ENCODE results near the gene CDYL. TPM values are rescaled to one million over a fixed set of nuclear protein-coding genes. Genes with fewer than 3 reads are reported as not detected.

CDYL gene
- total and polyA plus RNA-seq, 2 of the 4 experiments (the other 2 are of a cell fraction): 14.2 to 92.1 TPM

- no peak overlapping the region for H2AK5ac ChIP-seq (ENCODE audit: low read depth, low read length)
- dilution Hi-C loops (cut with HindIII; ENCODE audit: low sequenced_read_pairs, unreplicated experiment): no loop called here
- no peak overlapping the region for H4K8ac ChIP-seq (ENCODE audit: low read depth in 2 of 2, low read length in 2 of 2)
- no peak overlapping the region for H3K9ac ChIP-seq (ENCODE audit: low read depth, low read length)
- H3K14ac ChIP-seq (replicated peaks; ENCODE audit: low read depth, low read length): no peak overlapping the region
- no peaks in the 10 kb centered on the region for H3K4me1 ChIP-seq (ENCODE audit: control insufficient read depth, insufficient read depth, low read length)
- no peak overlapping the region for H3K23ac ChIP-seq (ENCODE audit: low read depth, low read length)
- no peak overlapping the region for H3K18ac ChIP-seq (ENCODE audit: low read depth, low read length)
- no peak overlapping the region for H2BK5ac ChIP-seq (ENCODE audit: low read depth, low read length, poor library complexity, severe bottlenecking)
- H3K4me2 ChIP-seq (ENCODE audit: low read depth, low read length): no peak overlapping the region
- no peaks in the 10 kb centered on the region for H3K79me1 ChIP-seq (ENCODE audit: low read depth in 1 of 2, low read length in 2 of 2)
- POLR2A ChIA-PET (ENCODE audit: unreplicated experiment): no interaction called here
- intact Hi-C loops (cut with micrococcal nuclease): no loop called here
- H3K9me1 ChIP-seq (ENCODE audit: insufficient read depth, low read length): no peaks in the 10 kb centered on the region; the same call in 1 of the 2 replicates
- 100% methylated on average over 2 of the region's 9 CpGs; no CpG with 5 or more reads in 1 of the 2 experiments for WGBS, 2 experiments (ENCODE audit: extremely low coverage in 2 of 2, insufficient read length in 1 of 2)
- DNase-seq (no peak), ATAC-seq (ENCODE audit: low read depth) (peak; percentile 27; the same call in 1 of the 2 replicates)
- H2BK120ac ChIP-seq (ENCODE audit: low read depth, low read length): no peak overlapping the region
- no peaks in the 10 kb centered on the region for H3K9me3 ChIP-seq (ENCODE audit: control insufficient read depth, insufficient read depth, low read length)
- H2AFZ ChIP-seq (replicated peaks; ENCODE audit: low read length, poor library complexity): peak overlapping the region; percentile 55
- no peak overlapping the region for H3K4ac ChIP-seq (ENCODE audit: low read depth, low read length)
- in situ Hi-C loops (cut with MboI; ENCODE audit: low sequenced_read_pairs): no loop called here
- no TSS peak for BruUV-seq (replicated peaks)
- no peak overlapping the region for H3K56ac ChIP-seq (ENCODE audit: extremely low read depth, insufficient read depth, low read length)
- H3K27me3 ChIP-seq (ENCODE audit: control insufficient read depth, insufficient read depth, low read length): no peaks in the 10 kb centered on the region
- H3K36me3 ChIP-seq (ENCODE audit: control insufficient read depth, insufficient read depth, low read length): peaks cover 11% of the 10 kb centered on the region
- no peak overlapping the region for H3K27ac ChIP-seq (ENCODE audit: insufficient read depth, low read length)
- H3K4me3 ChIP-seq (ENCODE audit: insufficient read depth, low read depth, low read length): no peak overlapping the region
- no peak overlapping the region for H2AK9ac ChIP-seq (replicated peaks; ENCODE audit: low read depth, low read length, poor library complexity)
- no peak overlapping the region for H2BK20ac ChIP-seq (ENCODE audit: low read depth, low read length)
- CTCF ChIA-PET: interaction anchor here (0.6 to 1.3 kb wide), 2 partner anchors 16 kb away, joined by 3 to 4 read pairs; no protein-coding TSS in a partner anchor
- H4K91ac ChIP-seq (ENCODE audit: insufficient read depth, low read depth, low read length): no peak overlapping the region
- H2BK15ac ChIP-seq (ENCODE audit: low read depth, low read length): no peak overlapping the region; the same call in 2 of the 3 replicates
- 0 out of 2 replicates have a peak, but pooled peaks cover 3% of the 10 kb centered on the region for H4K20me1 ChIP-seq (ENCODE audit: insufficient read depth, low read length)
- H4K5ac ChIP-seq (ENCODE audit: low read depth, low read length): no peak overlapping the region
- no peak for TF ChIP-seq POLR2A (IDR thresholded peaks at IDR 0.05; ENCODE audit: low read depth, low read length)
- no peak for TF ChIP-seq MXI1 (IDR thresholded peaks at IDR 0.05; ENCODE audit: borderline replicate concordance, low read depth, low read length)
- no peak for TF ChIP-seq BHLHE40 (IDR thresholded peaks at IDR 0.05; ENCODE audit: low read depth, low read length)
- no peak for TF ChIP-seq USF2 (IDR thresholded peaks at IDR 0.05; ENCODE audit: low read depth, low read length)
- TF ChIP-seq RFX5 (IDR thresholded peaks at IDR 0.05; ENCODE audit: low read depth, low read length): no peak
- TF ChIP-seq RCOR1 (IDR thresholded peaks at IDR 0.05; ENCODE audit: insufficient replicate concordance, low read length): no peak
- TF ChIP-seq MAZ (IDR thresholded peaks at IDR 0.05; ENCODE audit: borderline replicate concordance, low read depth, low read length): no peak
- no peak for TF ChIP-seq MAFK (IDR thresholded peaks at IDR 0.05; ENCODE audit: low read depth, low read length)
- TF ChIP-seq SMC3 (IDR thresholded peaks at IDR 0.05; ENCODE audit: low read depth, low read length): no peak
- TF ChIP-seq NFE2L2 (IDR thresholded peaks at IDR 0.05; ENCODE audit: low read depth, low read length): no peak
- no peak for TF ChIP-seq RAD21 (IDR thresholded peaks at IDR 0.05; ENCODE audit: low read length)
- no peak for TF ChIP-seq CTCF (conservative IDR thresholded peaks at IDR 0.05; ENCODE audit: low read depth, low read length)
- TF ChIP-seq CEBPB (IDR thresholded peaks at IDR 0.05; ENCODE audit: low read depth, low read length): no peak
- TF ChIP-seq CHD1 (IDR thresholded peaks at IDR 0.05; ENCODE audit: low read depth, low read length): no peak
- TF ChIP-seq FOS (IDR thresholded peaks at IDR 0.05; ENCODE audit: low read depth, low read length): no peak
These were observed 181.5 kb downstream of the CDYL start for GRCh38 chr6:4957521-4958231.

All from IMR-90 (cell line).